Stimulated activated CD8-positive, alpha-beta memory T cell treated with anti-CD3 and anti-CD28 coated beads, Interleukin-4, amount 100 ng/mL, for 4 hours (primary cell): ENCODE data around the gene SS18L1.

Experiments
- DNase-seq, 2 donors: peaks; one replicate each; pipeline ENCODE4 v3.0.0-alpha.2; 2020; ENCODE audit warnings: low read depth in 2 of 2, low spot score in 1 of 2

Gene SS18L1

DNA sequence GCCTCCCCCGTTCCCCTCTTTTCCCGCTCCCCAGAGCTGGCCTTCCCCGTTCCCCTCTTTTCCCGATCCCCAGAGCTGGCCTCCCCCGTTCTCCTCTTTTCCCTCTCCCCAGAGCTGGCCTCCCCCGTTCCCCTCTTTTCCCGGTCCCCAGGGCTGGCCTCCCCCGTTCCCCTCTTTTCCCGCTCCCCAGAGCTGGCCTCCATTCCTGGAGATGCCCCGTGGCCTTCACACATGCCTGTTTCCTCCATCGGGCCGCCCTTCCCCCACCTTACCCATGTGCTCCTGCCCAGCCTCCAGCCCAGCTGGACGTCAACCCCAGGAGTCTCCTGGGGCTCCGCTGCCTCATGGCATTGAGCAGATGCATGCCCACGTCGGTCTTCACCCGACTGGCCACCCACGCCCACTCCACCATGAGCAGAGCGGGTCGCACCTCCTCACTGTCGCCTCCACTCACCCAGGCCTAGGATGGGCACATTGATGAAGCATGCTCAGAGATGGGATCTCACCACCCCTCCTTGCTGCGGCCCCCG lies 8.3 kb downstream of the SS18L1 start:
- DNase-seq, result no peak

DNA sequence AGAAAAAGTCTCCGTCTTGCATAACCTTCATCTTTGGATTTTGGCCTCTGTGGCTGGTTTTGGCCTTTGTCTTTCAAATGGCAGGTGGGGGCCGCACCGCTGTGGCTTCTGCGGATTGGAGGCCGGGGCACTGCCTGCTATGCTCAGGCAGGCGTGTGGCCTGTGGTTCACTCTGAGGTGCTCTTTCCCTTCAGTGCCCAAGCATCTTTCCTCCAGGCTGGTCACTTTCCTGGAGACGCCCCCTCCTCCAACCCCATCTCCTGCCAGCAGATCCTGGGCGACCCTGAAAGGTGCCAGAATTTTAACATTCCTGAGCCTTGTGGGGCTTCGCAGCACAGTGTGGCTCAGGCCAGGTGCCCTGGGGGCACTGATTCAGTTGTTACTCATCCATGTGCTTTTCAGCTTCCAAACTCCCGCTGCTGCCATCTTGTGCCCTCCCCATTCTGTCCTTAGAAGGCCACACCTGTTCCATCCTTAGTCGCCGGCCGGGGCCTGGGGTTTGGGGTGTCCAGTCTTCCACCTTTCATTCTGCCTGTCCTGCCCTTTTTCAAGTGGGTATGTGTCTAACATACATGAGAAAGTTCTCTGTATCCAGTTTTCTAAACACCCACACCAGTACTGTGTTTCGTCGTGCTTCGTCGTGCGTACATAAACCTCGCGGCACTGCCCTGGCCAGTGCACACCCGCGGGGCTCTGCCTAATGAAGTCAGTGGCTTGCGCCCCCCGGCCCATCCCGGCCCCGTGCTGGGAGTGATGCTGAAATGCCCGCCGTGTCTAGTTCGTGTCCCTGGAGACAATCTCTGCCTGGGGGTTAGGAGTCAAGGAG lies 12.1 kb downstream of the SS18L1 start:
- no peak for DNase-seq

DNA sequence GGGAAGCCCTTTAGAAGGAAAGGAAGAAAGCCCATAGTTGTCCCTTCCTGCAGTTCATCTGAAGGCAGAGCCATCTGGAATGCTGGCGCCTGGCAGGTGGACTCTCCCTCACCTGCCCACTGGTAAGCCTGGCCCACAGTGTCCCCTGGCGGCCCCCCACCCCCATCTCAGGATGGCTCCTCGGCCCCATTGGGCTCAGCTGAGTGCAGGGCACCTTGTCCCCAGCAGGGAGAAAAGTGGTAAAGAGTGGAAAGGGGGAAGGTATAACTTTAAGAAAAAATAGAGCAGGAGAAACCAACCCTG lies 12.6 kb downstream of the SS18L1 start:
- no peak for DNase-seq

DNA sequence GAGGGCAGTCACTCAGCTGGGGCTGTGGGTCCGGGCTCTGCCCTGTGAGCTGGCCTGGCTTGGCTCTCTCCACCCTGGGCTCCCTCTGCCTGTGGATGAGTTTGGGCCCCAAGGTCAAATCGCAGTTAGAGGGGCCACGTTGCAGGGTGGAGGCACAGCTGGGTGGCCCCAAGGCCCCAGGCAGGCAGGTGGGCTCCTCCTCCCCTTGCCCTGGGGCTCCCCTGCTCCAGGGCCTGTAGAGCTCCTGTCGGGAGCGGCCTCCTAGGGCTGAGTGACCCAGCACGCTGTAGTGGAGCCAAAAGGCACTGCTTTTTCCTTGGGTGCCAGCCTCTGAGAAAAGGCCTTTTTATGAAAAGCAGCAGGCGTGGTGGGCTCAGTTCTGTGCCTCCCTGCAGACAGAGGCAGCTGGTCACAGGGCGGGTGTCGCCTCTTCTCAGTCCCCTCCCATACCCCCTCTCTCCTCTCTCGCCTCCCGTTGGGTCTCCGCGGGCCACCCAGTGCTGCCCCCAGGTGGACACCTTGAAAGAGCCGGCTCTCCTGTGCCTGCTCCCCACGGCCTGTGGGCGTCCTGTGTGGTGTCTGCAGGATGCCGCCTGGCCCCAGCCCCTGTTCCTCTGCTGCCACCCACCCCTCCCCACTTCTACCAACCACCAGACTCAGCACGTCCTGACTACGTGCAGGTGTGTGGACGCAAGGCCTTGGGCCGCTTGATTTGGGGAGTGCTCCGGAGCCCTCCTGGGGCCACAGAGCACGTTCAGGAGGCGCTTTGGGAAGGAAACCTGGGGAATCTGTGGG lies 13.2 kb downstream of the SS18L1 start:
- peak; percentile 42 to 45 for DNase-seq

DNA sequence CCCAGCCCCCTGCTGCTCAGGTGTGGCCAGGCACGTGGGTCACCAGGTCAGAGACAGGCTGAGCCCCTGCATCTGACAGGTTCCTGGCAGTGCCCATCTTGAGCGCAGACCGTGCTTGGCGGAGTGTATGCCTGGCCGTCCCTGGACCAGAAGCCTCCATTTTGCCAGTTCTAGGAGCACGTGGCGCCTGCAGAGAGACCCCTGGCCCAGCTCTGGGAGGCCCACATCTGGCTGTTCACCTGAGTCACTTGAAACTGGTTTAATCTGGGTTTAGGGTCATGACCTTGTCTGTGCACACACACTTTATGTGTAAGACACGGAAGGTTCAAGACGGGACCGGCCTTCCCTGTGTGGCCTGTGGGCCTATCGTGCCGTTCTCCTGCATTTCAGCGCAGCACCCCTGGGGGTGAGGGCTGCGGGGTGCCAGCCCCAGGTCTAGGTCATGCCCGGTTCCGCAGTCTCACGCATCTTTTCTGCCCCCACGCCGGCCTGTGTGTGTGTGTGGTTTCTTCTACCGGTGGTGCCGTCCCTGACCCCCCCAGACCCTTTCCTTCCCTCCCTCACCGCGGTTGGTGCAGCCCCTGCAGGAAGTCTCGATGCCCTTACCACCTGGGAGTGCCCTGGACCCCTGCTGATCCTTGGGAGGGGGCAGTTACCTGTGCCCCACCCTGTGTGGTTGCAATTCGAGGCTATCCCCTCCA lies 14.0 kb downstream of the SS18L1 start:
- DNase-seq, result no peak

DNA sequence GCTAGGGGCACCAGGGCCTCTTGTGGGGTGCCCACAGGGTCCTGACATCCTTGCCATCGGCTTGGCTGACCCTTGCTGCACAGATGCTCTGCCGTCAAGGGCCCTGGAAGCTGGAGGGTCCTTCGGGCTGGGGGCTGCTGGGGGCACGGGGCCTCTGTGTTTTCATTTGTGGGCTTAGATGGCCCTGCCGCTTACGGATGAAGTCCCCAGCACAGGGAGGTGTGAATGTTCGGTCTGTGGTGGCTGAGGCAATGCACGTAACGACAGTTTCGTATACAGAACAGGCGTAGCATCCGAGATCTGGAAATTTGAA lies 14.5 kb downstream of the SS18L1 start:
- DNase-seq, result no peak

DNA sequence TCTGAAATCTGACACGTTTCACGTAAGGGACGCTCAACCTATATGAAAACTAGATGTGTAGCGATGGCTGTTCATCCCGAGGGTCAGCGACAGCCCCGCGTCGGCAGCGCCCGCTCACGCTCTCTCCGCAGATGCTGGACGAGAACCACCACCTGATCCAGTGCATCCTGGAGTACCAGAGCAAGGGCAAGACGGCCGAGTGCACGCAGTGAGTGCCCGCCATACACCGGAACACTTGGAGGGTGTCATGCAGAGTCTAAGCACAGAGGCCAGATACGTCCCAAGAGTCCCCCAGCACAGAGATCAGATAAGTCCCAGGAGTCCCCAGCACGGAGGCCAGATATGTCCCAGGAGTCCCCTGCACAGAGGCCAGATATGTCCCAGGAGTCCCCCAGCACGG lies 15.0 kb downstream of the SS18L1 start:
- DNase-seq, result no peak

DNA sequence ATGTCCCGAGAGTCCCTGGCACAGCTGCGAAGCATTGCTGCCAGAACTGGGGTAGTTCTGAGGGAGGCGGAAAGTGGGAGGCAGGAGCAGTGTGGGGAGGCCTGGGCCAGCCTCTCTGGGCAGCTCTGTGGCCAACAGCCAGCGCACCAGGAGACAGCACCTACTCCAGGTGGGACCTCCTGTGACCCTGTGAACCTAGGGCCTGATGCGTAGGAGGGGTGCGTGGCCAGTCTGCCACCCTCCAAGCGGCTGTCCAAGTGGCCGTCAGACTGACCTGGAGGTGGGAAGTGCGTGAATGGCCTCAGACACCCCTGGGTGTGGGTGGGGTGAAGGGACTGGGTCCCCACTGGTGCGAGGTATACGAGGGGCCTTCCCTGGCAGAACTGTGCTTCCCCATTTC lies 15.5 kb downstream of the SS18L1 start:
- DNase-seq, result no peak

DNA sequence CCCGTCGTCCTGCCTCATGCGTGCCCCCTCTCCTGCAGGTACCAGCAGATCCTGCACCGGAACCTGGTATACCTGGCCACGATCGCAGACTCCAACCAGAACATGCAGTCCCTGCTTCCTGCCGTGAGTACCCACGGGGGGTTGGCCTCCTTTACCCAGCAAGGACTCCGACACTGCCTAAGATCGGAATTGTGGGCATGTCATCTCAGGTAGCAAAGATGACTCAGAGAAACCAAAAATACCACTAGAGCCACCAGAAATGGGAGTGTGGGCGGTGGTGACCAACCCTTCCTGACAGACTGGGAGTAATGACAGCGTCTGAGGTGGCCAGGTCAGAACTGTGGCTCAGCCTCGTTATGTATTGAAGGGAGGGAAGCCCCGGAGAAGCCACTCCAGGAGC lies 16.3 kb downstream of the SS18L1 start:
- peak in 1 of 2 donors; percentile 38 for DNase-seq

DNA sequence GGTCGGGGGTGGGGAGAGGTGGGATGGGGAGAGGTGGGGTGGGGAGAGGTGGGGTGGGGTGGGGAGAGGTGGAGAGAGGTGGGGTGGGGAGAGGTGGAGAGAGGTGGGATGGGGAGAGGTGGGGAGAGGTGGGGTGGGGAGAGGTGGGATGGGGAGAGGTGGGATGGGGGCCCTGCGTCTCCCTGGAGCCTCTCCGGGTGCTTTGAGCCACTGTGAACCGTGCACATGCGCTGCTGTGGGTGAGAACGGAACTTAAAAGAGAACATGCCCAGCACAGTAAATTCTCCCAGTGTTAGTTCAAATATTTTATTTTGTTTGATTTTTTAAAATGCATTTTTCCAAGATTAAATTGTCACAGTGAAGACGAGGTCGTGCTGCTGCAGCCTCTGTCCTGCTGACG lies 16.7 kb downstream of the SS18L1 start:
- DNase-seq, result no peak

DNA sequence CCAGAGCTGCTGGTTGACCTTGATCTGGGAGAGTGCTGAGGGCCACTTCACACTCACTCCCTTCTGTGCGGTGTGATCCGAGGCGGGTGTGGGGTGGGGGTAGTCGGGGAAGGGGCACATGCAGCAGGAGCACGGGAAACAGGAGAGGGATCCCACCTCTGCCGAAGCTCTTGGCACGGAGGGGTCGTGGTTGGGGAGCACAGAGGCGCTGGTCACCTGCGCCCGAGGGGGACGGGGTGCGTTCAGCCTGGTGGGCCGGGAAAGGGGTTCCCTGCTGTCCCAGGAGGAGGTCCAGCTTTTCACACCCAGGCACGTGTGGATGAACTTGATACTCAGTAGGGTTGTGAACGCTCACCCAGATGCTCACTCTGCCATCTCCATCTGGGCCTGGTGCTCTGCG lies 17.3 kb downstream of the SS18L1 start:
- DNase-seq, result no peak

DNA sequence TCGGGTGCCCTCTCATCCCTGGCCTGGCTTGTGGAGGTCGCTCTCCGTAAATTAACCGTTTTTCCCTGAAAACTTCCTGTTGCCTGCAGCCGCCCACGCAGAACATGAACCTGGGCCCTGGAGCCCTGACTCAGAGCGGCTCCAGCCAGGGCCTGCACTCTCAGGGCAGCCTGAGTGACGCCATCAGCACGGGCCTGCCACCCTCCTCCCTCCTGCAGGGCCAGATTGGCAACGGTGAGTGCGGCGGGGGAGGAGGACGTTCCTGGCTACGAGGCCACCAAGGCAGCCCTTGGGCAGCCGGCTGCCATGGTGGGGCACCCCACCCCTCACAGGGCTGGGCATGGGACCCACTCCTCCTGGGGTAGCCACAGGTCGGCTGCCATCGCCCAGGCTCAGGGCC lies 17.8 kb downstream of the SS18L1 start:
- no peak for DNase-seq

DNA sequence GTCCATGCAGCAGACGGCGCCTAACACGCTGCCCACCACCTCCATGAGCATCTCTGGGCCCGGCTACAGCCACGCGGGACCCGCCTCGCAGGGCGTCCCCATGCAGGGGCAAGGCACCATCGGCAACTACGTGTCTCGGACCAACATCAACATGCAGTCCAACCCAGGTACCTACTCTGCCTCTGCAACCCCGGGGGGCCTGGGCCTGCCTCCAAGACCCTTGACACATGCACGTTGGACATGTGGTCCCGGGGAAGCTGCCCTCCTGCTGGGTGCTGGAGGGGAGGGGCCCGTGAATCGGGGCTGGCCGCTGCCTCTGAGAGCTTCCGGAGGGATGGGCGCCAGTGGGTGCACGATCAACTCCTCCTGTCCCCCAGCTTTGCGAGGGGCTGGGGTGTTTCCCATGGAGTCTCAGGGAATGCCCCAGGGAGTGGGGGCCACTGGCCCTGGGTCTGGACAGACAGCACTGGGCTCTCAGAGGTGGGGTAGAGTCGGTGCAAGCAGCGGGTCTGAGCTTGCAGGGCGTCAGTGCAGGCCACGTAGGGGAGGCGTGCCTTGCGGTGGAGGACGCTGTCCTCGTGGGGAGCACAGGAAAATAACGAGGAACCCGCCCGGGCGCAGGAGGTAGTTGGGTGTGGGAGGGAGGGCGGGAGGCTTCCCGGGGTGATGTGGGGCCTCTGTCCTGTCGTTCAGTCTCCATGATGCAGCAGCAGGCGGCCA lies 19.4 kb downstream of the SS18L1 start:
- no peak for DNase-seq

DNA sequence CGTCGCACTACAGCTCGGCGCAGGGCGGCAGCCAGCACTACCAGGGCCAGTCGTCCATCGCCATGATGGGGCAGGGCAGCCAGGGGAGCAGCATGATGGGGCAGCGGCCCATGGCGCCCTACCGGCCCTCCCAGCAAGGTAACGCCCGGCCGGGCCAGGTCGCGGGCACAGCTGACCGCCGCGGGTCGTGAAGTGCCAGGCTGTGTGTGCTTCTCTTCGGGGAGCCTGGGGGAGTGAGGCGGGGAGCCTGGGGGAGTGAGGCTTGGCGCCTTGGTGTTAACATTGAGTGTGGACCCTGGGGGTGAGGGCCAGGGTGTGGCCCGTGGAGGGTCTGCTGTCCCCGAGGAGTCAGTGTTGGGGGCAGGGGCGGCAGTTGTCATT lies 19.9 kb downstream of the SS18L1 start:
- no peak for DNase-seq

DNA sequence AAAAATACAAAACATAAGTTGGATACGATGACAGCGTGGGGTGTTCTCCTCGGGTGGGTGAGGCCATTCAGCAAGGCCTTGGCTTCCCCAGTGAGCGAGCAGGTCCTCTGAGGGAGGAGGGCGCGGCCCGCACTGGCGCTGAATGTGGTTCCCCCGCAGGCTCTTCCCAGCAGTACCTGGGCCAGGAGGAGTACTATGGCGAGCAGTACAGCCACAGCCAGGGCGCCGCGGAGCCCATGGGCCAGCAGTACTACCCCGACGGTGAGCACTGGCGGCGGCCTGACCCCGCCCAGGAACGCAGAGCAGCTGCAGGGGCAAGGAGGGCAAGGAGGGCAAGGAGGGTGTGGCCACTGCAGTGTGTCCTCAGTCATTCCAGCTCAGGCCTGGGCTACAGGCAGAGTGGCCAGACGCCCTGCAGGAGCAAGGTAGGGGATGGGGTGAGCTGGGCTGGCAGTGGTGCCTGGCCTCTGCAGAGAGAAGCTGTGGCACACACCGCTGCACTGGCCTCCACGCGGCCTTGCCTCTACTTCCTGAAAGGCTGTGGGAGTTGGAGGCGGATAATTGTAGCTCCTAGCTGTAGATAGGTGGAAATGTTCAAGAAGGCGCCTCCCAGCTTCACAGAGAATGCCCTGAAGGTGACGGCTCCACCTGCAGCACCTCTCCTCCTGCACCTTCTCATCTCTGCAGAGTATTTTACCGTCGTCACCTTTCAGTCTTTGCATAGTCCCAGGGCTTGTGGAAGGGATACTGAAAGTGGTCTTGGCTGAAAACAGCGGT lies 20.6 kb downstream of the SS18L1 start:
- DNase-seq, result no peak

DNA sequence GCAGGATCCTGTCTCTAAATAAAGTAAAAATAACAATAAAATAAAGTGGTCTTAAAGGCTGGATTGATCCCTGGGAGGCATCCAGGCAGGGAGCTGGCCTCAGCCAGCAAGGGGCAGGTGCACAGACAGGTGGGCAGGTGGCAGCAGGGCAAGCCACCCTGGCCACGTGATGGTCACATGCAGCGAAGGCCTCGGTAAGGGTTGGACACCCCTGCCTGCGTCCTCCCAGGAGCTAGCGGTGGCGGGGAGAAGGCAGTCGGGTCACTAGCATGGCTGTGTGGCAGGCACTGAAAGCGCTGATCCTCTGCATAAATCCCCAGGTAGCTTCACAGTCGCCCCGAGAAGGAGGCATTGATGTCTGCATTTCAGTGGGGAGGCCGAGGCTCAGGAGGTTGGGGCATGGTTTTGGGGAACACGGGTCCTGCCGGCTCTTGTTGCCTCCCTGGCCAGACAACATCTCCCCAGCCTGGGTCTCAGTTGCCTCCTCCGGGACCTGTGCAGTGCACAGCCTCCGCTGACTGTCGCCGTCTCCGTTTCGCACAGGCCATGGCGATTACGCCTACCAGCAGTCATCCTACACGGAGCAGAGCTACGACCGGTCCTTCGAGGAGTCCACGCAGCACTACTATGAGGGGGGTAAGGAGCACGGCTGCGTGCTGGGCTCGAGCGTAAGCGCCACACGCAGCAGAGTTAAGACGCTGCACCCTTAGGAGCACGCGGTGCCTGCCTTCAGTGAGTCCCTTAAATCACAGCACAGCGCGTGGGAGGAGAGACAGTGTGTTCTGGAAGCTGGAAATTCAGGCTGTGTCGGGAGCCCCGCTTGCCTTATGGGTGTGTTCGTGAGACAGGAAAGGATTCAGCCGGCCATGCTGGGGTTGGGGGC lies 21.6 kb downstream of the SS18L1 start:
- no peak for DNase-seq

DNA sequence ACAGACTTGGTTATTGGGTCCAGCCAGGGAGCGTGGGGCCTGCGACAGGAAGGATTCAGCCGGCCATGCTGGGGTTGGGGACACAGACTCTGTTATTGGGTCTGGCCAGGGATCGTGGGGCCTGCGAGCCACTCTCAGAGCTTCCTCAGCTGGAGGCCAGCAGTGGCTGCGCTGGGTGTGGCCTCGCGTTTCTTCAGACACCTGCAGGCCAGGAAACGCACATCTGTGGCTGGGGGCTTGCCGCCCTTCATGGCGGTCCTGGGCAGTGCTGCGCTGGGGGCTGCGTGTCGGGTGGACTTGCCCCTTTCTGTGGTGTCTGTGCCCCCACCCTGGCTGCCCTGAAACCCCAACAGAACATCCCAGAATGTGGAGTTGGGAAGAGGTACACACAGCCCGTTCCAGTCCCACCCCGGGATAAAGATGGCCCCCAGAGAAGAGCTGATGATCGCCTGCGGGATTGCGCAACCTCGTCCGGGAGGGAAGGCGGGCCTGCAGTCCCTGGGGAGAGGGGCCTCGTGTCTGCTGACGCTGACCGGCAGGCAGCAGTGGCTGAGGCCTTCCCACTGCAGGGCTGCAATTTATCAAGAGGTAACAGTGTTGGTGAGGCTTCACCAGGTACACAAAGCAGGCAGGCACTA lies 22.3 kb downstream of the SS18L1 start:
- DNase-seq, result no peak

DNA sequence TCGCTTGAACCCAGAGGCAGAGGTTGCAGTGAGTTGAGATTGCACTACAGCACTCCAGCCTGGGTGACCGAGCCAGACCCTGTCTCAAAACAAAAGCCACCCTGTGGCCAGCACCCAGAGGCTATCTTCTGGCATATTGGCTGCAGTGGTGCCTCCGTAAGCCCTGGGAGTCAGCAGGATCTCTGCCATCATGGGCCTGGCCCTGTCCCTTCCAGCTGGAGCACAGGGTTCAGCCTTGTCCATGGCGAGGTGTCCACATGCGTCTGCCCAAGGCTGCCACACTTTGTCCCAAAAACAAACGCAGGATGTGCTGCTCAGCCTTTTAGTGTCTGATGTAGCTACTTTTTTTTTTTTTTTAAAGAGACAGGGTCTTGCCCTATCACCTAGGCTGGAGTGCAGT lies 23.9 kb downstream of the SS18L1 start:
- no peak for DNase-seq

DNA sequence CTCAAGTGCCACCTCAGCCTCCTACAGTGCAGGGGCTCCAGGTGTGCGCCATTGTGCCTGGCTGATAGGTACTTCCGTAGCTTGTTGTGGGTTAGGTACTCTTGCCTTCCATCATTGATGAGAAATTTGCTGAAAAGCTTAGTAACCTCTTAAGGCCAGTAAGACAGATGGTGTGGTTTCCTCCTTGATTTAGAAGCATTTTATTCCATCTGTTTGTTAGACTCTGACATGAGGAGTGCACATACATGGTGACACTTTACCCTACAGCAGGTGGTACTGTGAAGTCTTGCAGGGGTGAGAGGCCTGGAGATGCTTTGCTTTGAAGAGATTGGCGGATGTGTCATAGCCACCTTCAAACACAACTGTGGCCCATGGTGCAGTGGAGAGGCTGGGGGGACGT lies 24.5 kb downstream of the SS18L1 start:
- no peak for DNase-seq
